Measurements from ENCODE around the gene ZFR2. TPM values are rescaled to one million over a fixed set of nuclear protein-coding genes. Genes with fewer than 3 reads are reported as not detected.

Gene ZFR2
- total RNA-seq, 4 donors from 2014 or later = not detected

GRCh38 chr19:3809881-3810707, 58.7 kb downstream of the ZFR2 start:
- TF ChIP-seq, protein P1, sequence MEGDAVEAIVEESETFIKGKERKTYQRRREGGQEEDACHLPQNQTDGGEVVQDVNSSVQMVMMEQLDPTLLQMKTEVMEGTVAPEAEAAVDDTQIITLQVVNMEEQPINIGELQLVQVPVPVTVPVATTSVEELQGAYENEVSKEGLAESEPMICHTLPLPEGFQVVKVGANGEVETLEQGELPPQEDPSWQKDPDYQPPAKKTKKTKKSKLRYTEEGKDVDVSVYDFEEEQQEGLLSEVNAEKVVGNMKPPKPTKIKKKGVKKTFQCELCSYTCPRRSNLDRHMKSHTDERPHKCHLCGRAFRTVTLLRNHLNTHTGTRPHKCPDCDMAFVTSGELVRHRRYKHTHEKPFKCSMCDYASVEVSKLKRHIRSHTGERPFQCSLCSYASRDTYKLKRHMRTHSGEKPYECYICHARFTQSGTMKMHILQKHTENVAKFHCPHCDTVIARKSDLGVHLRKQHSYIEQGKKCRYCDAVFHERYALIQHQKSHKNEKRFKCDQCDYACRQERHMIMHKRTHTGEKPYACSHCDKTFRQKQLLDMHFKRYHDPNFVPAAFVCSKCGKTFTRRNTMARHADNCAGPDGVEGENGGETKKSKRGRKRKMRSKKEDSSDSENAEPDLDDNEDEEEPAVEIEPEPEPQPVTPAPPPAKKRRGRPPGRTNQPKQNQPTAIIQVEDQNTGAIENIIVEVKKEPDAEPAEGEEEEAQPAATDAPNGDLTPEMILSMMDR (IDR thresholded peaks at IDR 0.05; ENCODE audit: low read depth) = no peak

GRCh38 chr19:3808420-3809143, 60.3 kb downstream of the ZFR2 start:
- TF ChIP-seq, protein P1 (IDR thresholded peaks at IDR 0.05; ENCODE audit: low read depth) = no peak

DNA sequence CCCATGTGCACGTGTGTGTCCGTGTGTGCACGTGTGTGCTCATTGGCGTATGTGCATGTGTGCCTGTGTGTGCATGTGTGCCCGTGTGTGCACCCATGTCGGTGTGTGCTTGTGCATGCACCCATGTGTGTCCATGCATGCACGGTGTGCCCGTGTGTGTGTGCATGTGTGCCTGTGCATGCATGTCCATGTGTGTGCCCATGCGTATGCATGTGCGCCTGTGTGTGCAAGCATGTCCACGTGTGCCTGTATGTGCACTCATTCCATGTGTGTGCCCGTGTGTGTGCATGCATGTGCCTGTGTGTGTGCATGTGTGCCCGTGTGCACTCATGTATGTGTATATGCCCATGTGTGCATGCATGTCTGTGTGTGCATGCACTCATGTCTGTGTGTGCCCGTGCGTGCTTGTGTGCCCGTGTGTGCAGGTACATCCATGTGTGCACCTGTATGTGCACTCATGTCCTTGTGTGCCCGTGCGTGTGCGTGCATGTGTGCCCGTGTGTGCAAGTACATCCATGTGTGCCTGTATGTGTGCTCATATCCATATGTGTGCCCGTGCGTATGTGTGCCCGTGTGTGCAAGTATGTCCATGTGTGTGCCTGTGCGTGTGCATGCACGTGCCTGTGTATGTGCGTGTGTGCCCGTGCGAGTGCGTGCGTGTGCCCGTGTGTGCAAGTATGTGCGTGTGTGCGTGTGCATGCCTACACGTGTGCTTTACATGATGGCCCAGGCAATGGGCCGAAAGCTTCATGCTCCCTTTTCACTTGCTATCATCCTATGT, 61.1 kb downstream of the ZFR2 start:
- TF ChIP-seq, protein P1 (IDR thresholded peaks at IDR 0.05; ENCODE audit: low read depth) = no peak

GRCh38 chr19:3807131-3807480, 61.7 kb downstream of the ZFR2 start:
- TF ChIP-seq, protein P1 (IDR thresholded peaks at IDR 0.05; ENCODE audit: low read depth) = no peak

GRCh38 chr19:3805859-3806258, 63.0 kb downstream of the ZFR2 start:
- TF ChIP-seq, protein P1 (IDR thresholded peaks at IDR 0.05; ENCODE audit: low read depth) = no peak

DNA sequence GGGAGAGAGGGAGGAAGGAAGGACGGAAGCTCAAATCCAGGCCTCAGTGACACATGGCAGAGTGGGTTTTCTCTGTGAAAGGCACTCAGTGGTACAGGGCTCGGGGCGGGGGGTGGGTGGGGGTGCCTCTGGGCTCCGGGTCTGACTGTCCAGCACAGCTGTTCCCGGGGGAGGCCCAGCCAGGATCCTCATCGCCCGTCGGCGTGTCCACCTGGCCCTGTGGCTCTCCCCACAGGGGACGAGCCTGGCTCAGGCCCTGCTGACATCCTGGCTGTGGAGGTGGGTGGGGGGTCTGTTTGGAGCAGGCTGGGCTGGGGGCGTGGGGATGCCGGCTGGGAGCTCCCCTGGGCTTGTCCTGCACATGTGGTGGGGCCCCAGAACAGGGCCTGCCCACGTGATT, 64.4 kb downstream of the ZFR2 start:
- TF ChIP-seq, protein P1 (IDR thresholded peaks at IDR 0.05; ENCODE audit: low read depth) = no peak

DNA sequence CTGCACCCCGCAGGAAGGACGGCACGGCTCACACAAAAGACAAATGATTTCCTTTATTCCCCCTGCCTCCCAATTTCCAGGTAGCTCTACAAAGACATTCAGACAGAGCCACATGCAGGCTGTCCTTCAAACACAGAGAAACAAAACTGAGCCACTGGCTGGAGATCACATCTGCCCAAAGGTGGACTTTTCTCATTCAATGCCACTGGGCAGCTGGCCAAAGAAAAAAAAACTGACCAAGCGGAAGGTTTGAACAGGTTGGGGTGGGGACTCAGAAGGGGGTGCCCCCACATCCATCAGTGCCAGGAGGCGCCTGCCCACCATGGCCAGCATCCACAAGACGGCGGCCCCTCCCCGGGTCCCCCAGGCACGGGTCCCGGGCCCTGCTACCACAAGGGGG, 64.9 kb downstream of the ZFR2 start:
- TF ChIP-seq, protein P1 (IDR thresholded peaks at IDR 0.05; ENCODE audit: low read depth) = no peak

Measured in subcutaneous adipose tissue (tissue), 4 donors.